ENCODE data around the gene AKAP12.

The AKAP12 gene

DNA sequence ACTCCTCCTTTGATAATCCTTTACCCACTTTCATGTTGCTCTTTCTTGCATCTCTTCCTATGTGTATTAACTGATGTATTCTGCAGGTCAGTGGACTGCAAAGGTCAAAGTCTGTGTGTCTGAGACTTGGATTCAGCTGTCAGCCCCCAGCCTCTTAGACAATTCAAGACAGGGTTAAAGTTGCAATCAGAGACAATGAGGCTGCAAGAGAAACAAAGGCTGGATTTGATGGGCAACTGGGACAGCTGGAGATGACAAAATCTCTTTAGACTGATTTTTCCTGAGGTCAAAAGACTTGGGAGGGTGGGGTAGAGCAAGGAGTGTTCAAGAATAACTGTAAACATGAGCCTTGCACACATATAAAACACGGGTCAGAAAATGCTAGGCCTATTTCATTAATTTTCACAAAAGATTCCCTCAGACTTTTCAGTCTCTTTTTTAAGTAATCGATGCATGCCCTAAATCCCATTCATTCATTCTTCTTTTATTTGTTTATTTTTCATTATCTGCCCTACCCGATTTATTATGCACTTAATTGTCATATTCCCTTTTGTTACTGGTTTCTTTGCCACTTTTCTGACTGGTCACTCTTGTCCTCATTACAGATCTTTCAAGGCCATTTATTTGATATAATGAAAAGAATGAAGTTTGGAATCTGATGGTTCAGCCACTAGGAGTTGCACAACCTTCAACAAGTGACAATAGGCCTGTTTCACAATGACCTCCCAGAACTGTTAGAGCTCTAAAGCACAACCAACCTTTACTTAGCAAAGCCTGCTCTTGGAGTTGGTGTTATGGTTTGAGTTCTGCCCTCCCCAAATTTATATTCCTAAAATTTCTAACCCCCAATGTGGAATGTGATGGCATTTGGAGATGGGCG is 33.8 kb upstream of the AKAP12 start:
- no peak overlapping the region for H3K4me3 ChIP-seq (ENCODE audit: low read depth, low read length)
- H3K9me3 ChIP-seq, result no peaks in the 10 kb centered on the region
- TF ChIP-seq, protein P1, sequence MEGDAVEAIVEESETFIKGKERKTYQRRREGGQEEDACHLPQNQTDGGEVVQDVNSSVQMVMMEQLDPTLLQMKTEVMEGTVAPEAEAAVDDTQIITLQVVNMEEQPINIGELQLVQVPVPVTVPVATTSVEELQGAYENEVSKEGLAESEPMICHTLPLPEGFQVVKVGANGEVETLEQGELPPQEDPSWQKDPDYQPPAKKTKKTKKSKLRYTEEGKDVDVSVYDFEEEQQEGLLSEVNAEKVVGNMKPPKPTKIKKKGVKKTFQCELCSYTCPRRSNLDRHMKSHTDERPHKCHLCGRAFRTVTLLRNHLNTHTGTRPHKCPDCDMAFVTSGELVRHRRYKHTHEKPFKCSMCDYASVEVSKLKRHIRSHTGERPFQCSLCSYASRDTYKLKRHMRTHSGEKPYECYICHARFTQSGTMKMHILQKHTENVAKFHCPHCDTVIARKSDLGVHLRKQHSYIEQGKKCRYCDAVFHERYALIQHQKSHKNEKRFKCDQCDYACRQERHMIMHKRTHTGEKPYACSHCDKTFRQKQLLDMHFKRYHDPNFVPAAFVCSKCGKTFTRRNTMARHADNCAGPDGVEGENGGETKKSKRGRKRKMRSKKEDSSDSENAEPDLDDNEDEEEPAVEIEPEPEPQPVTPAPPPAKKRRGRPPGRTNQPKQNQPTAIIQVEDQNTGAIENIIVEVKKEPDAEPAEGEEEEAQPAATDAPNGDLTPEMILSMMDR (IDR thresholded peaks at IDR 0.05; ENCODE audit: low read depth, low read length), result no peak
- H3K27me3 ChIP-seq, result no peaks in the 10 kb centered on the region
- no peak for DNase-seq
- no peaks in the 10 kb centered on the region for H3K36me3 ChIP-seq
- no peaks in the 10 kb centered on the region for H3K4me1 ChIP-seq

DNA sequence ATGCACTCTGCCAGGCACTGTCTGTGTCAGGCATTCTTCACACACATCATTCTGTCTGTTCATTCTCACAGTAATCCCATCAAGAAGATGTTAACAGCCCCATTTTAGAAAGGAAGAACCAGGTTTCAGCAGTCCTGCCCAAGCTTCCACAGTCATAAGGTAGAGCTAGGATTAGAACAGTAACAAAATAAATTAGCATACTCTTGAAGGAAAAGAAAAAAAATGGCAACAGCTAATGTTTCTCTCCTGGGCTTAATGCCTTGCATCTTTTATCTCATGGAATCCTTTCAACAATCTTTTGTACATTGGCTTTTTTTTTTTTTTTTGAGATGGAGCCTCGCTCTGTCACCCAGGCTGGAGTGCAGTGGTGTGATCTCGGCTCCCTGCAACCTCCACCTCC is 32.1 kb upstream of the AKAP12 start:
- Histone ChIP-seq H3K27me3 (no peaks in the 10 kb centered on the region), H3K4me1 (no peaks in the 10 kb centered on the region), H3K4me3 (ENCODE audit: low read depth, low read length) (no peak overlapping the region), H3K9me3 (no peaks in the 10 kb centered on the region), H3K36me3 (no peaks in the 10 kb centered on the region)
- no peak for DNase-seq
- TF ChIP-seq, protein P1 (IDR thresholded peaks at IDR 0.05; ENCODE audit: low read depth, low read length), result no peak

DNA sequence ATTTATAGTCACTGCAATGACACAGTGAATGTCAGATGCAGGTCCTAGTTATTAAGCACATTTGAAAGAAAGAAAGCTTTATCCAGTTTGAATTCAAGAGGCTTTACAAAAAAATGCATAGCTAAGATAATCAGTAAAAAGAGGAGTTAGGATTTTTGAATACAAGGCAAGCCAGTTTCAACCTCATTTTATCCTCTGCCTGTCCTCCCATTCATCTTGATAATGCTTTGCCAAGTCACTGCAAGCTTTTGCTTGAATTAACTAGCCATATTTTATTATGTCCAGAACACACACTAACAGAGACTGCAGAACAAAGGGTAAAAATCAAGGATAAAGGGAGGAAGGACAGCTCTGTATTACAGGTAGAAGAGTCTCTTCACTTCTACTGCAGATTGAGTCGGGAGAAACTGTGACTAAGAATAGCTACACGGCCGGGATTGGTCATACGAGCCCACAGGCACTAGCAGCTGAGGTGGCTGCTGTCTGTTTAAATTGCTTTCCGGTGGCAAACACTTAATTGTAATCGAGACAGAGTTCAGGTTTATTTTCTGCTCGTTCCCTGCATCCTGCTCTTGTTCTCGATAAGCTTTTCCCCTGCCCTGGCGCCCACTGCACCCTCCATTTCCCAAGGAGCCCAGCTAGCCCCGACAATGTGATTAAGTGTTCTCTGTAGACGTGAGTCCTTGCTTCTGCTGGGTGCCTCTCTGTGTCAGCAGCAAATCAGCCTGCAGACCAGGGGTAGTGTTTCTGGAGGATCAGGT is 30.5 kb upstream of the AKAP12 start:
- TF ChIP-seq, protein P1 (IDR thresholded peaks at IDR 0.05; ENCODE audit: low read depth, low read length), result no peak
- Histone ChIP-seq H3K27me3 (no peaks in the 10 kb centered on the region), H3K36me3 (no peaks in the 10 kb centered on the region), H3K9me3 (no peaks in the 10 kb centered on the region), H3K4me3 (ENCODE audit: low read depth, low read length) (peak overlapping the region; percentile 47), H3K4me1 (no peaks in the 10 kb centered on the region)
- peak; percentile 7 for DNase-seq

DNA sequence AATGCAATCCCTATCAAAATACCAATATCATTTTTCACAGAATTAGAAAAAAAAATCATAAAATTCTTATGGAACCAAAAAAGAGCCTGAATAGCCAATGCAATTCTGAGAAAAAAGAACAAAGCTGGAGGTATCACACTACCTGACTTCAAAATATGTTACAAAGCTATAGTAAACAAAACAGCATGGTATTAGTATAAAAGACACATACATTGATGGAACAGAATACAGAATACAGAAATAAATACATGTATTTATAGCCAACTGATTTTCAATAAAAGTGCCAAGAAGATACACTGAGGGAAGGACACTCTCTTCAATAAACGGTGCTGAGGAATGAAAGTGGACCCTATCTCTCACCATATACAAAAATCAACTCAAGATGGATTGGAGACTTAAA is 28.7 kb upstream of the AKAP12 start:
- TF ChIP-seq, protein P1 (IDR thresholded peaks at IDR 0.05; ENCODE audit: low read depth, low read length), result no peak
- no peaks in the 10 kb centered on the region for H3K9me3 ChIP-seq
- no peak overlapping the region for H3K4me3 ChIP-seq (ENCODE audit: low read depth, low read length)
- no peaks in the 10 kb centered on the region for H3K4me1 ChIP-seq
- no peaks in the 10 kb centered on the region for H3K36me3 ChIP-seq
- H3K27me3 ChIP-seq, result no peaks in the 10 kb centered on the region
- no peak for DNase-seq

DNA sequence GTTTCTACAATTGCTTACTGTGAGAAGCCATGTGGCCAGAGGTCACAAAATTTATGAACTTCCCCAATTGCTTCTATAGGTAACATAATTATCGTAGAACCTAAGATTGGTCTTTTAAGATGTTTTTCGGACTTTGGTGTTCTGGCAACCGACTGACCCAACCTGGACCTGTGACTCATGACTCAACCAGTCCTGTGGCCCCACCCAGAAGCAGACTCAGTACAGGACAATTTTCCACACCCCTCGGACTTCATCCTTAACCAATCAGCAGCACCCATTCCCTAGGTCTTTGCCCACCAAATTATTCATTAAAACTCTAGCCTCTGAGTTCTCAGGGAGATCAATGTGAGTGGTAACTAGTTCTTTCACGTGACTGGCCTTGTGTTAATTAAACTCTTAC is 26.4 kb upstream of the AKAP12 start:
- no peak for DNase-seq
- no peaks in the 10 kb centered on the region for H3K9me3 ChIP-seq
- no peaks in the 10 kb centered on the region for H3K27me3 ChIP-seq
- H3K4me3 ChIP-seq (ENCODE audit: low read depth, low read length), result no peak overlapping the region
- H3K4me1 ChIP-seq, result no peaks in the 10 kb centered on the region
- TF ChIP-seq, protein P1 (IDR thresholded peaks at IDR 0.05; ENCODE audit: low read depth, low read length), result no peak
- H3K36me3 ChIP-seq, result no peaks in the 10 kb centered on the region

DNA sequence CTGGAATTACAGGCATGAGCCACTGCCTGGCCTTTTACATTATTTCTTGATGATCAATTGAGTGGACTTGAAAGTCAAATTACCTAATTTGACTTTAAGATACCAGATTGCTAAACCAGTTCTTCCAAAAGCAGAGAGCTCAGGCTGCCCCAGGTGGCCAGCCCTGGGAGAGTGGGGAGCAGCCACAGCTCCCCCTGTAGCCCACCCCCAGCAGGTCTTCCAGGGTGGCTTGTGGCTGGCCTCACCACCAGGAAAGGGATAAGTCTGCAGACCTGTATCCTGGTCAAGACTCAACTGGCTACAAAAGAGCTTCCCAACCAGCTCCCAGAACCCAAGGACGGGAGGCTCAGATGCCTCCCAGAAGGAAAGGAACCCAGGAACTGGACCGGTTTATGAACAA is 23.8 kb upstream of the AKAP12 start:
- Histone ChIP-seq H3K9me3 (no peaks in the 10 kb centered on the region), H3K4me1 (no peaks in the 10 kb centered on the region), H3K27me3 (no peaks in the 10 kb centered on the region), H3K36me3 (no peaks in the 10 kb centered on the region), H3K4me3 (ENCODE audit: low read depth, low read length) (no peak overlapping the region)
- no peak for DNase-seq
- TF ChIP-seq, protein P1 (IDR thresholded peaks at IDR 0.05; ENCODE audit: low read depth, low read length), result no peak

All from BE2C (cell line).